ENCODE results near the gene SERINC5.

The SERINC5 gene

DNA sequence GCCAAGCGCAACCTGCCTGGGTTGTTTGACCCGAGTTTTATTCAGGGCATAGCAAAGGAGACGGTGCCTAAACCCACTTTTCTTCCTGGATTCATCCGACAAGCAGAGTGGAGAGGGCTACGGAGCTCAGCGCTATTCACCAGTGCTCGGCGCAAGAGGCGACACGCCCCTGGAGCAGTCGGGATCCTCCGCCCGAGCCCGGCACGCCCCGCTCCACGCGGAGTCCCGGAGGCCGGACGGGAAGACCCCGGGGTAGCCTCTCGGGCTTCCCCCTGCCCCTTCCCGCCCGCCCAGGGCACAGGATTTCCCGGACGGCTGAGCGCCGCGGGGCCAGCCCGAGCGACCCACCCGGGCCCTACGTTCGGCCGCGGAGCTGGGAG lies 427 bp downstream of the SERINC5 start:
- peak overlapping the region; percentile 77 for H3K4me3 ChIP-seq (ENCODE audit: low read depth, low read length)
- DNase-seq (ENCODE audit: low read depth), result peak; percentile 65
- TF ChIP-seq, protein P1, sequence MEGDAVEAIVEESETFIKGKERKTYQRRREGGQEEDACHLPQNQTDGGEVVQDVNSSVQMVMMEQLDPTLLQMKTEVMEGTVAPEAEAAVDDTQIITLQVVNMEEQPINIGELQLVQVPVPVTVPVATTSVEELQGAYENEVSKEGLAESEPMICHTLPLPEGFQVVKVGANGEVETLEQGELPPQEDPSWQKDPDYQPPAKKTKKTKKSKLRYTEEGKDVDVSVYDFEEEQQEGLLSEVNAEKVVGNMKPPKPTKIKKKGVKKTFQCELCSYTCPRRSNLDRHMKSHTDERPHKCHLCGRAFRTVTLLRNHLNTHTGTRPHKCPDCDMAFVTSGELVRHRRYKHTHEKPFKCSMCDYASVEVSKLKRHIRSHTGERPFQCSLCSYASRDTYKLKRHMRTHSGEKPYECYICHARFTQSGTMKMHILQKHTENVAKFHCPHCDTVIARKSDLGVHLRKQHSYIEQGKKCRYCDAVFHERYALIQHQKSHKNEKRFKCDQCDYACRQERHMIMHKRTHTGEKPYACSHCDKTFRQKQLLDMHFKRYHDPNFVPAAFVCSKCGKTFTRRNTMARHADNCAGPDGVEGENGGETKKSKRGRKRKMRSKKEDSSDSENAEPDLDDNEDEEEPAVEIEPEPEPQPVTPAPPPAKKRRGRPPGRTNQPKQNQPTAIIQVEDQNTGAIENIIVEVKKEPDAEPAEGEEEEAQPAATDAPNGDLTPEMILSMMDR (conservative IDR thresholded peaks at IDR 0.05; ENCODE audit: low read depth, low read length), result no peak

DNA sequence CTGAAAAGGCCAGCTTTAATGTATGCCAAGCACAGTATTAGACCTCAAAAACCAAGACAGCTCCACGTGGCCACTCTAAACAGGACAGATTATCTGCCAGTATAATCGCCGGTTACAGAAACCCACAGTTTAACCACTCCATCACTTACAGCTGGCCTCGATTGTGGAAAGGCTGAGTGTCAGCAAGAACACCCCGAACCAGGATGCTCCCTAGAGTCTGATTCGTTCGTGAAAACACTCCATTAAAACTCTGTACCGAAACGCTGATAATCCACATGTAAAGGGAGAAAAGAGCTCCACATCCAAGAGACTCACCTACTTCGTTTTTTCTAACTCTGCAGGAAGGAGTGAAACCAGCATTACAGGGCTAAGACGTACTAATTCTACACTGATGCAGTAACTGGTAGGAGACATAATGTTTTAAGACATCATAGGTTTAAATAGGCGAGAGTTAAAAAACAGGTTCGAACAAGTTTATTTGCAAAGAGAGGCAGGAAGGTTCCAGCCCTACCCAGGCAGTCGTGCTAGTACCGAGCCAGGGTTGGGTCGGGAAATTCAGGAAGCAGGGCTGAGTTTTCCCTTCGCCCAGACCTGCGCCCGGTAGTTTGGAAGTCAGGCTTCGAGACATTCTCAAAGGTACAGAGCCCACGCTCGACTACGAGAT lies 949 bp downstream of the SERINC5 start:
- peak overlapping the region; percentile 77 for H3K4me3 ChIP-seq (ENCODE audit: low read depth, low read length)
- TF ChIP-seq, protein P1 (conservative IDR thresholded peaks at IDR 0.05; ENCODE audit: low read depth, low read length), result no peak
- peak; percentile 48 for DNase-seq (ENCODE audit: low read depth)

DNA sequence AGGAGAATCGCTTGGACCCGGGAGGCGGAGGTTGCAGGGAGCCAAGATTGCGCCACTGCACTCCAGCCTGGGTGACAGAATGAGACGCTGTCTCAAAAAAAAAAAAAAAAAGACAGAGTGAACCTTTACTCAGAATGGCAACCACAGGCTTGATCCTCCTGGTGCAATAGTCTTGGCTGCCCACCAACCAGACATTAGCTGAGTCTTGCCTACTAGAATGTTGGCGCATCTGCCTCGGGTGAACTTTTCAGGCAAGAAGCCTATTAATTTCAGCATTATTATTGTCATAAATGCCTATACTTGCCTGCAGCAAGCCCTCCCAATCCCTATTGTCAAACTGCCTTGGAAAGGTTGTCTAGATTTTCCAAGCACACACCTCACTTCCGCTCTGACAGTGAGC lies 4.2 kb downstream of the SERINC5 start:
- DNase-seq (ENCODE audit: low read depth), result no peak
- TF ChIP-seq, protein P1 (conservative IDR thresholded peaks at IDR 0.05; ENCODE audit: low read depth, low read length), result no peak
- no peak overlapping the region for H3K4me3 ChIP-seq (ENCODE audit: low read depth, low read length)

DNA sequence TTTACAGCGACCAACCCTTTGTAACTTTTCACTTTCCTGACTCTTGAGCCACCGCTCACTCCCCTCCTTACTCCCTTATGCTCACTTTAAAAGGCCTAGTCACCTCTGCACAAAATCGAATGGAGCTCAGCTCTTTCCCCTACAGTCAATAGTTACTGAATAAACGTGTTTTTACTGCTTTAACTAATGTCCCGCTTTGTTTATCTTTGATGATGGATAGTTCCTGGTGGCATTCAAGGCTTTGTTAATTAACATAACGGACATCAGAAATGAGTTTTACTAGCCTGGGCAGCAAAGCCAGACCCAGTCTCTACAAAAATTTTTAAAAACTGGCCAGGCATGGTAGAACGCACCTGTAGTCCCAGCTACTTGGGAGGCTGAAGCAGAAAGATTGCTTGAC lies 5.0 kb downstream of the SERINC5 start:
- H3K4me3 ChIP-seq (ENCODE audit: low read depth, low read length), result no peak overlapping the region
- TF ChIP-seq, protein P1 (conservative IDR thresholded peaks at IDR 0.05; ENCODE audit: low read depth, low read length), result no peak
- DNase-seq (ENCODE audit: low read depth), result no peak

DNA sequence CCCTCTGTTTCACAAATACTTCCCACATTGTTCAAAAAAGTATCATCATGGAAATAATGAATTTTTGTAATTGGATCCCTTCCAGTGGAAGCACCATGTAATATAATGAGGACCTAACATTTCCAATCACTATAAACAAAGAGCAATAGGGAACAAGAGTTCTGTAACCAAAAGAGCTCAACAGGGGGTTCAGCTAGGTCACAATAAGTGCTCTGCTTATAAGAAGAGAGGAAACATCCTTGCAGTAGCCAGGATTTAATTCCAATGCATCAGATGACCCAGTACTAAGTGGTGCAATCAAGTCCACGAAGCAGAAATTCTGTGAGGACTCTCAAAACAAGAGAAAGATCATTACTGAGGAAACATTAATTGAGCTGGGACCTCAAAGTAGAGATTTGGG lies 5.9 kb downstream of the SERINC5 start:
- TF ChIP-seq, protein P1 (conservative IDR thresholded peaks at IDR 0.05; ENCODE audit: low read depth, low read length), result no peak
- H3K4me3 ChIP-seq (ENCODE audit: low read depth, low read length), result no peak overlapping the region
- DNase-seq (ENCODE audit: low read depth), result peak; percentile 90

DNA sequence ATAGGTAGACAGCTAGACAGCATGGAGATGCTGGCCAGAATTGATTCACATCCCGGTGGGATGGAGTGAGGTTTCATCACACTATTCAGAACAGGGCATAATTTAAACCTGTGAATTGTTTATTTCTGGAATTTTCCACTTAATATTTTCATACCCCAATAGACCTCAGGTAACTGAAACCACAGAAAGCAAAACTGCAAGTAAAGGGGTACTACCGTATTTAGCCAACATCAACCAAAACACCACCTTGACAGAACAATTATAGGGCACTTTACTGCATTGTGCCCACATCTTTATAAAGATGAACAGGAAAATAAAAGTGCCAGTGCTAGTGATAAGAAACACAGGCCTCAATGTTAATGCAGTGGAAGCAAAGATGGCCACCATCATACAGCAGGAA lies 7.5 kb downstream of the SERINC5 start:
- no peak for DNase-seq (ENCODE audit: low read depth)
- no peak overlapping the region for H3K4me3 ChIP-seq (ENCODE audit: low read depth, low read length)
- TF ChIP-seq, protein P1 (conservative IDR thresholded peaks at IDR 0.05; ENCODE audit: low read depth, low read length), result no peak

DNA sequence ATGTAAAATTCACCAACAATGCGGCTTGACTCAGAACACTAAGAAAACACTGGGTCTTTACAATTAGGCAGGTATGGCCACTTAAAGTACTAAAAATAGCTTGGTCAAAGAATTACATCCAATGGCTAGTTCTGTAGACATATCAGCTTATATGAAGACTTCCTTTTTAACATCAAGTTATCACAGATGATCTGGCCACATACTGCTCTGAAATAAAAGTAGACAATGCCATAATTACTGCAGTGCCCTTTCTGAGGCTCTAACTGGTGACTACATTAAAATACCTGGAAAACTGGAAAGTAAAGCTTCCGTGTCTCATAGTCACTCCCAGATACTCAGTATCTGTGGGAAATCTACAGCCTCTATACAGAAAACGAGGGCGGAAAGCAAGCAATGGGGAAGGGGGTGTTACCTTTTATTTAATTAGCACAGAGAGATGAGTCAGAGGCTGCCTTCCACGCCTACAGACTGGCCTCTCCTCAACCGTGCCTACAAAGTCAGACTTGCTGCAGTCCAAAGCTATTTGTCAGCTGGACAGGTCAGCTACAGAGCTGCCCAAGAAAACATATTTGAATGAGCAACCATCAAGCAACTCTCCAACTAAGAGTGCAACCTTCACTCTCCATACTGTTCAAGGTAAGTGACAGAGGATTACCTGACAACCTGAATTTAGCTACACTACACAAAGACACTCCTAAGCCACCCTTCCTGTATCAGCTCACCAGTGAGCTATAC lies 8.7 kb downstream of the SERINC5 start:
- peak overlapping the region; percentile 22 for H3K4me3 ChIP-seq (ENCODE audit: low read depth, low read length)
- TF ChIP-seq, protein P1 (conservative IDR thresholded peaks at IDR 0.05; ENCODE audit: low read depth, low read length), result no peak
- DNase-seq (ENCODE audit: low read depth), result peak; percentile 97
